ENCODE measurements around the gene MLH3.

DNA sequence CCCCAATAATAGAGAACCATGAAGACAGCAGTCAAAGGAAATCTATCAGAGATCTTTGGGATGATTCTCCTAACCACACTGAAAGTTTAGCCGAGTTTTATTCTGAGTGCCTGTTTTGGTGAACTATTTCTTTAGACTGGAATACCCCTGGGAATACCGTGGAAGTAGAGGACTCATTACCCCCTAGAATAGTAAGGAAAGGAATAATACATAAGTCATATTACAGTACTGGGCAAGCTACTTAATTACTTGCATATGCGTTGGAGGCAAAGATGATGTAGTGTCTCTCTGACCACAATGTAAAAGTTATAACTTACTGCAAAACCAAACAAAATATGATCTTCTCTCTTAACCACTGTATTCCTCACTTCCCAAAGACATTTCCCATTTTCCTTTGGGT lies 43.6 kb upstream of the MLH3 start:
- no peak for TF ChIP-seq CTCF (IDR thresholded peaks at IDR 0.05)
- TF ChIP-seq POLR2A (IDR thresholded peaks at IDR 0.05) = no peak
